ENCODE data around the gene CUL5.
"Not testable (repeated sequence)": the region's sequence is repeated elsewhere in the genome, so short reads cannot be mapped to it uniquely, and the experiment has no call there.

The CUL5 gene

DNA sequence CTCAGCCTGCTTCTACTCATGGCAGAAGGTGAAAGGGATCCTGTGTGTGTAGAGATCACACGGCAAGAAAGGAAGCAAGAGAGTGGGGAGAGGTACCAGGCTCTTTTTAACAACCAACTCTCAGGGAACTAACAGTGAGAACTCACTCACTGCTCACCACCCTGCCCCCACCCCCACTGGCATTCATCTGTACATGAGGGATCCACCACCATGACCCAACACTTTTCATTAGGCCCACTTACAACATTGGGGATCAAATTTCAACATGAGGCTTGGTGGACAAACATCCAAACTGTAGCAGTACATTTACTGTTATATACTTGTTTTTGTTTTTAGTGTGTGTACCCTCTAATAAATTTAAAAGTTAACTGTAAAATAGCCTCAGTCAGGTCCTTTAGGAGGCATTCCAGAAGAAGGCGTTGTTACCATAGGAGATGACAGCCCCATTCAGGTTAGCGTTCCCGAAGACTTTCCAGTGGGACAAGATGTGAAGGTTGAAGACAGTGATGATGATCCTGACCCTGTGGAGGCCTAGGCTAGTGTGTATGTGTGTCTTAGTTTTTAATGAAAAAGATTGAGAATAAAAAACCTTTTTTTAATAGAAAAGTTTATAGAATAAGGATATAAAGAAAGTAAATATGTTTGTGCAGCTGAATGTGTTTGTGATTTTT, 11.3 kb downstream of the CUL5 start:
- DNase-seq: no peak

DNA sequence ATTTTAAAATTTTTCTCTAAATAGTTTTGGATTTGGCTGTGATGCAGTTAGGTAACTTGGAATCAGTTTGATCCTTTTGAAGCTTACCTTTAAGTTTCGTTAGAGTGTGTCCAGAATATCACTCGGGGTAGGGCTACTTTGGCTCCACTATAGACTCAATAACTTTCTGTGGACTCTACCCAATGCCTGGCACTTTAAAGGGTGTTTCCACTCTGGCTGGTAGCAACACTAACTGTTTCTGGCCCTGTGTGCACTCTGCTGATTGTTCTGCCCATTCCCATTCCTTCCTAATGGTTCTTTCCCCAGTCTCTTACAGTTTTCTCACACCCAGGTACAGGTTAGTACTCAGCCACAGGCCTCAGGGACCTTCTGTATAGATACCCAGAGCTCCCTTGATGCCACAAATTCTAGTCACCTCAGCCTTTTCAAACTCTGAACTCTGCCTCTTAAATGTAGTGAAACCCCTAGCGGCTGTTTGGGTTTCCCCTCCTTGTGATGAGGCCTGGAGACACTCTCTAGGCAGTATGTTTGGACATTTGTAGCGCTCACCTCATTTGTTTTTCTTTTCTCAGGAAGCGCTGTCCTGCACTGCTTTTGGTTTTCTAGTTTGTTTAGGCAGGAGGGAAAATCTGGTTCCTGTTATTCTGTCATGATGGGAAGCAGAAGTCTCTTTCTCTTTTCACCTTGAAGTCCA, 16.8 kb downstream of the CUL5 start:
- no peak for DNase-seq

GRCh38 chr11:108027057-108027456, 18.4 kb downstream of the CUL5 start:
- no peak for DNase-seq

DNA sequence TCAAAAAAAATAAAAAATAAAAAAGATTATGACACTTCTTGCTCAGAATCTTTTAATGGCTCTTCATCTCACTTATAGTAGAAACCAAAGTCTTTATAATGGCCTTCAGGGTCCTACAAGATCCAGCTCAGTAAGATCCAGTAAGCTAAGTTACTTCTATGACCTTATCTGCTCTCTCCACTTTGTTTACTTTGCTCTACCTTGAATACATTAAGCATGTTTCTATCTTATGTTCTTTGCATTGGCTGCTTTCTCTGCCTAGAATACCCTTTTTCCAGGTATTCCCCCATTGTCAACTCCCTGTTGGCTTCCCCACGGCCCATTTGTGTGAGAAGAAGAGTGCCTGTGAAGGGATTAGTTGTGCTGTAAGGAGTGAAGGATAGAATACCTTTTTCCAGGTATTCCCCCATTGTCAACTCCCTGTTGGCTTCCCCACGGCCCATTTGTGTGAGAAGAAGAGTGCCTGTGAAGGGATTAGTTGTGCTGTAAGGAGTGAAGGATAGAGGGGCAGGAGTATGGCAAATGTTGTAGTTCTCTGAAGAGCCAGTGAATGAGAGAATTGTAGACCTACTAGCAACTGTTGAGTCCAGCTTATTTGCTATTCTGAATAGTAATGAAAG, 20.2 kb downstream of the CUL5 start:
- not testable (repeated sequence) for DNase-seq

GRCh38 chr11:108031604-108032003, 22.9 kb downstream of the CUL5 start:
- DNase-seq: not testable (repeated sequence)

- DNase-seq: no peak
These were observed 24.1 kb downstream of the CUL5 start for GRCh38 chr11:108032800-108033199.

GRCh38 chr11:108034034-108034433, 25.3 kb downstream of the CUL5 start:
- DNase-seq: no peak

DNA sequence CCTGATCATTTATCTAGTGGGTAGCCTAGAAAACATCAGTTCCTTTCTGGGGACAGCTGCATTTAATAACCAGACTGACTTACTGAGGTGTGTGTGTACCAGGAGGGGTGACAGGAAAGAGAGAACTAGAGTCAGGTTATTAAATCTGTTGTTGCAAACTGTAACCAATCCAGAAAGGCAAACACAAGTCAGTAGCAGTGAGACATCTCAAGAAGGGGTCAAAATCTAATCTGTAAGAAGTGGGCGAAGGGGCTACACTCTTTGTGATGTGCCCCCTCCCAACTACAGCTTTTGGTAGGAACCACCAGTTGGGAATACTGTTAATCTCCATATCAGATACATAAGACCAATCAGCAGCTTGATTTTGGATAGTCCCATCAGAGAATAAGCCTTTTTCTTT, 26.3 kb downstream of the CUL5 start:
- DNase-seq: no peak

GRCh38 chr11:108035690-108036089, 27.0 kb downstream of the CUL5 start:
- no peak for DNase-seq

GRCh38 chr11:108037211-108037610, 28.5 kb downstream of the CUL5 start:
- DNase-seq: no peak

GRCh38 chr11:108037636-108038035, 28.9 kb downstream of the CUL5 start:
- no peak for DNase-seq

DNA sequence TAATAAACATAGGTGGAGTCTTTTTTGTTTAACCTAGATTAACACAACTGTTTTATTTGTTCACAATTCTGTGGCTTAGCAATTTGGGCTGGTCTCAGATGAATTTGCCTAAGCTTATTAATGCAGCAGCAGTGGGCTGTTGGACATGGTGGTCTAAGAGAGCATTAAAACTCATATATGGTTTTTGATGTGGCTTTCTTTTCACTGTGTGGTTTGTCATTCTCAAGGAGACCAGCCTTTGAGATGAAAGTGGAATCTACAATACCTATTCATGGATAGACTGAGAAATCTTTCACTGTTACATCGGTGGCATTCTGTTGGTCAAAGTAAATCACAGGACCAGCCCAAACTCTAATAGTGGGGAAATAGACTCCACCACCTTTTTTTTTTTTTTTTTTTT, 39.6 kb downstream of the CUL5 start:
- DNase-seq: no peak

DNA sequence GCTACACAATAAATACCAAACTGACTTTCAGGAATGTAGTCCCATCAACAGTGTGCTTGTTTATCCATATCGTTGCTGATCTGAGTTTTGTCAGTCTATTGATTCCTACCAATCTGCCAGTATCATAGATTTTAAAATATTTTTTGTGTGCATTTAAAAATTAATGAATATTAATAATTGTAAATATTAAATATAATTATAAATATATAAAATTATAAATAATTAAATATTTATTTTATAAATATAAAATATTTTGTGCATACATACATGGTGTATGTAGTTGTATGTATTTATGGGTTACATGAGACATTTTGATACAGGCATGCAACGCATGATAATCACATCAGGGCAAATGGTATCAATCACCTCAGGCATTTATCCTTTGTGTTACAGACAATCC, 53.6 kb downstream of the CUL5 start:
- DNase-seq: no peak

- DNase-seq: no peak
These were observed 54.7 kb downstream of the CUL5 start for GRCh38 chr11:108063410-108063809.

DNA sequence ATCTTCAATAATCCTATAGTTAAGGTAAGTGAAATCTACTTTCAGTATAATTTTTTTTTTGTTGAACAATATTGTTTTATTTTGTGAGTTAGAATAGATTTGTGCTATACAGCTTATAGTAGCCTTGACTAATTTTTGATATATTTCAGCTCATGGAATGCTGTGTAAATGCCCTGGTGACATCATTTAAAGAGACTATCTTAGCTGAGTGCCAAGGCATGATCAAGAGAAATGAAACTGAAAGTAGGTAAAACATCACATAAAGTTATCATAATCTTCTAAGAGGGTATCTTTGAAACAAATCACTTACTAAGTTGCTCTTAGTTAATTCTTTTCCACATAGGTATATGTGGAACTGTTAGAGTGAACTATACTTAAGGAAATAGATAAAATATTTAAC, 61.2 kb downstream of the CUL5 start:
- no peak for DNase-seq

DNA sequence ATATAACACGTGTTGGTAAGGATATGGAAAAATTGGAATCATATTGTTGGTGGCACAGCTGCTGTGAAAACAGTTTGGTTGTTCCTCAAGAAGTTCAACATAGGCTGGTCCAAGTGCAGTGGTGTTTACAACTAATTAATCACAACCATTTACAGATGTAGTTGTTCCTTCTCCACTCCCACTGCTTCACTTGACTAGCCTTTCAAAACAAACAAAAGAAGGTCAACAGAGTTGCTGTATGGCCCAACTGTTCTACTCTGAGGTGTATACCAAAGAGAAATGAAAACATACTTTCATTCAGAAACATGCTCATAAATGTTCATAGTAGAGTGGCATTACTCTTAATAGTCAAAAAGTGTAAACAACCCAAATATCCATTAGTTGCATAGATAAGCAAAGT, 76.1 kb downstream of the CUL5 start:
- DNase-seq: no peak

GRCh38 chr11:108085672-108086071, 77.0 kb downstream of the CUL5 start:
- no peak for DNase-seq

DNA sequence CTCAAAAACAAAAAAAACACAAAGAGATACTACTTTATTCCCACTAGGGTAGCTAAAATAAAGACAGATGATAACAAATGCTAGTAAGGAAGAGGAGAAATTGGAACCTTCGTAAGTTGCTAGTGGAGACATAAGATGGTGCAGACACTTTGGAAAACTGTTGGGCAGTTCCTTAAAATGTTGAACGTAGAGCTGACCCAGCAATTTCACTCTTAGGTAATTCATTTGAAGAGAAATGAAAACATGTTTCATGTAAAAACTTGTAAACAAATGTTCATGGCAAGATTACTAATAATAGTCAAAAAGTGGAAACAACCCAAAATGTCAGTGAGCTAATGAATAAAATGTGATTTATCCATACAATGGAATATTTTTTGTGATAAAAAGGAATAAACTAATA, 83.4 kb downstream of the CUL5 start:
- DNase-seq: no peak

DNA sequence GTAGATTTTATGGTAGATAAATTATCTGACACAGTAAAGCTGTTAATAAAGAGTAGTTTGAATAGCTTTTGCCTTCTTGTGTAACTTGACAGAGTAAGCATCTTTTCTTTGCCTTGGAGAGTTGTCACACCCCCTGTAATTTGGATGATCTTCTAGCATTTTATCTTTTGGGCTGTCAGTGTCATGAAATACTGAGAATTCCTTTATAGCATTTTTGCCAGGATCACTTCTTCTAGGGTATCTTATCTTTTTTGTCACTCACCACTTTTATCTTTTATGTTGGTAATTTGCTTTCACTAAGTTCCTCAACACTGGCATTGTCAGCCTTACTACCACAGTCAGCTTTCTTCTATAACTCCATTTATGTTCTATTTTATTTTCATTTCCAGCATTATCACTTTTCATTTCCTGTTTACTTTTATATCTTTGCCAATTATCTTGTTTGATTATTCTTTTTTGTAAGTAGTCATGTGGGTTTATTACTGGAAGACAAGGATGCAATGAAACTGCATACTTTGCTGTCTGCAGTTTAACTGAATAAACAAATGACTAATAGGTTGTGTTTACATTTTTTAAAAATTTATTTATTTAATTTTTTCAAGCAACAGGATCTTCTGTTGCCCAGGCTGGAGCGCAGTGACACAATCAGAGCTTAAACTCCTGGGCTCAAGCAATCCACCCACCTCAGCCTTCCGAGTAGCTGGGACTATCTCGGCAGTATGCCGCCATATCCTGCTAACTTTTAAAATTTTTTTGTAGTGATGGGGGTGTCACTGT, 84.6 kb downstream of the CUL5 start:
- DNase-seq: no peak

- no peak for DNase-seq
These were observed 88.5 kb downstream of the CUL5 start for GRCh38 chr11:108097179-108097578.

DNA sequence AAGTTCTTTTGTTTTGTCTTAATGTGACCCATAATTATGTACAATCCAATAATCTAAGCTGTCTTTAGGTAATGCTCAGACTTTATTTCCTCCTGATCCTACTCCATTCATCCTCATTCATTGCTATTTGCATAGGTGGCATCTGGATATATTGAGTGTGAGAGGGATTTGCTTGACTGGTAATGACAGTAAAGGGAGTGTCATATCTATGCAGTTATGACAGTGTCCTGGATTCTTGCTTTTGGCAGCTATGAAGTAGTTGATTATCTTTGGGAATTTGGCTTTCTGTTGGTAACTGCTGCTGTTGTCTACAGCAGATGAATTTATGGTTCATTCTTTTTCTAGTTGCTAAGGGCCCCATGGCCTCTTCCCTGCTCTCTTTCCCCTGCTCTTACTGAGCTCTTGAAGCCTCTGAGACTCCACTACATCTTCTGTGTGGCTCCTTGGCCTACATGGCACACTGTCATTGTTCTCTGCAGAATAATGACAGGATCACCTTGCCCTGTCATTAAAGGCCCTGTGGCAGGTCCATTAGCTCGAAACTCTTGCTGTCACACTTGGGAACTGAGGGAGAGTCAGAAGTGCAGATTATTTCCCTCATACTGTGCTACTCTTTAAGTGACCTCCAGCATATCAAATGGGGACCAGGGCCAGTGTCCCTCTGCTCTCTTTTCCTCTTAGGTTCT, 92.5 kb downstream of the CUL5 start:
- DNase-seq: no peak

DNA sequence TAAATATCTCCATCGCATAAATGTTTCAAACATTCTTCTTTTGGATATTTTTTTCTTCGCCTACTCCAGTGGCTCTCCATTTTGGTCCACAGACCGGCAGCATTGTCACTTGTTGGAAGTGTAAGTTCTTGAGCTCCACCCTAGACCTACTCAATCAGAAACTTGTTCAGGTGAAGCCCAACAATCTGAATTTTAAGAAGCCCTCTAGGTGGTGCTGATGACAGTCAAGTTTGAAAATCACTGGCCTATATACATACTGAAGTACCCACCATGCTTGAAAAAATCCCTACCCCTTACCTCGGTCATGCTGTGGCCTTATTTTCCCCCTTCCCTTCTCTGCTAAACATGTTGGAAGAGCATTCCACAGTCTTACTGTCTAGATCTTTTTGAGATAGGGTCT, 102.4 kb downstream of the CUL5 start:
- DNase-seq: no peak
